ENCODE results near the gene NDUFA13.

NDUFA13 gene

DNA sequence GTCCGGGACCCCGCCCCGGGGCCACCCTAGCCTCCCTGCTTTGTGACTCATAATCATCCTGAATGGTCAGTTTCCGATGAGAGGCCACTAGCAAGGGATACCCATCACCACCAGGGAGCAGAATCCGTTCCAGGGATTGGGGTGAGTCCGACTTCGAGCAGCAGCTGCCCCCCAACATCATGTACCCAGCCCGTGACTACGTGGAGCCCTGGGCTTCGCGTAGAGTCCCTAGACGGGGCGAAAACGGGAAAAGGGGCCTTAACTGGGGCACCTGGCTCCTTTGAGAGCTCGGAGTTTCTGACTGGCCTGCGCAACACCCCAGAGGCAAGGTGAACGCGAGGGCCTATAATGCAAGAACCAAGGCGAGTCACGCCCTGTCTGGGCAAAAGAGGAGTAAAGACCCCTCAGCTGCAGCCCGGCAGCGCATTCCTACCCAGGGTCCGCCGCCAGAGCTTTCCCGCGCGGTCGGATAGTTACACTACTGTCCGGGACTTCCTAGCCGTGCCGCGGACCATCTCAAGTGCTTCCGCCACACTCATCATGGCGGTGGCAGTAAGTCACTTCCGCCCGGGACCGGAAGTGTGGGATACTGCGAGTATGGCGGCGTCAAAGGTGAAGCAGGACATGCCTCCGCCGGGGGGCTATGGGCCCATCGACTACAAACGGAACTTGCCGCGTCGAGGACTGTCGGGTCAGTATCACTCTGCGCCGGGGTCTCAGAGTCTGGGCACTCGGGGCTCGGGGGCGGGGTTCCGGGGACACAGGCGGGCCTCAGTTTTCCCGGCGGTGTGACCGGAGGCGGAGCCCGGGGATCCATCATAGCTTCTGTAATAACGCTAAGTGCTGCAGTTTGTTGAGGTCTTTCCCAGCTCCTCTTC lies at the start of gene NDUFA13:
TSS of gene NDUFA13 (plus strand) at position 584 of the 878 bp plus-strand sequence. CDS start at position 598, 14 bp downstream.
- DNase-seq = peak; percentile 82 to 96 (median 91)

DNA sequence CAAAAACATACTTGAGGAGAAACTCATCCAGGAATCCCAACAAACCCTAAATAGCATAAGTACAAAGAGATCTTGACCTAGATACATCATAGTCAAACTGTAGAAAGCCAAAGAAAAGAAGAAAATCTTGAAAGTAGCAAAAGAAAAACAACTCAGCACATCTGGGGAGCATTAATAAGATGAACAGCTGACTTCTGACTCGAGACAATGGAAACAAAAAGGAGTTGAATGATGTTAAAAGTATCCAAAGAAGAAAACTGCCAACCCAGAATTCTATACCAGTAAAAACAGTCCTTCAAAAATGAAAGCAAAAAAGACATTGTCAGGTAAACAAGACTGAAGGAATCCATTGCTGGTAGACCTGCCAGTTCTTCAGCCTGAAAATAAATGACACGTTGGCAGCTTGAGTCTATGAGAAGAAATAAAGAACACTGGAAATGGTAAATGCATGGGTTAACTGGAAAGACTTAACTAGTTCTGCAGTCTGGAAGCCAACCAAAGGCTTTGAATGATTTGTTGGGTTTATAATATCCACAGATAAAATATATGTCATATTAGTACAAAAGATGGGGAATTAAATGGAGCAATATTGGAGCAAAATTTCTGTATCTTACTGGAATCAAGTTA lies 47.5 kb upstream of the NDUFA13 start:
- peak in 1 of 6 experiments; percentile 16 for DNase-seq

DNA sequence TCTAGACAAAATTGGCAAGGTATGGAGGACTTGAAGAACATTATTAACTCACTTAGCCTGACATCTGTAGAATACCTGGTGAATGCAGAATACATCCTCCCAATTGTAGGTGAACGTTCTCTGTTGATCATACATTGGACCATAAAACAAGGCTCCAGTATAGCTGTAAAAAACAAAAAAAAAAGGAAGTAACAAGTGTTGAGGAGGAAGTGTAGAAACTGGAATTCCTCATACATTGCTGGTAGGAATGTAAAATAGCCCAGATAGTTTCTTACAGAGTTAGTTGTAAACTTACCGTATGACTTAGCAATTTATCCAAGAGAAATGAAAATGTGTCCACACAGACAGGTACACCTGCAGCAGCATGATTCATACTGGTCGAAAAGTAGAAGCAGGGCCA lies 45.4 kb upstream of the NDUFA13 start:
- DNase-seq = no peak

DNA sequence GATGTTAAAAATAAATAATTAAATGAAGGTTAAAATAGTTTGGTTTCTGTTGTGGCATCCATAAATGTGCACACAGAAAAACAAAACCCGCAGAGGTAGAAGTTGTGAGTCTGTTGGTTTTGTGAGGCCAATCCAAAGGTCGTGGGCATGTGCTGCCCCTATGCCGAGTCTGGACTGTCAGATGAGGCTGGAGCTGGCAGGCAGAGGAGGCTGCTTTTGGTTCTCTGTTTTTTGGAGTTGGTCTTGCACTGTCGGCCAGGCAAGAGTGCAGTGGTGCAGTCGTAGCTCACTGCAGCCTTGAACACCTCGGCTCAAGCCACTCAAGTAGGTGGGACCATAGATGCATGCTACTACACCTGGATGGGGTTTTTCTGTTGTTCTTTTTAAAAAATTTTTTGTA lies 44.3 kb upstream of the NDUFA13 start:
- DNase-seq = no peak

DNA sequence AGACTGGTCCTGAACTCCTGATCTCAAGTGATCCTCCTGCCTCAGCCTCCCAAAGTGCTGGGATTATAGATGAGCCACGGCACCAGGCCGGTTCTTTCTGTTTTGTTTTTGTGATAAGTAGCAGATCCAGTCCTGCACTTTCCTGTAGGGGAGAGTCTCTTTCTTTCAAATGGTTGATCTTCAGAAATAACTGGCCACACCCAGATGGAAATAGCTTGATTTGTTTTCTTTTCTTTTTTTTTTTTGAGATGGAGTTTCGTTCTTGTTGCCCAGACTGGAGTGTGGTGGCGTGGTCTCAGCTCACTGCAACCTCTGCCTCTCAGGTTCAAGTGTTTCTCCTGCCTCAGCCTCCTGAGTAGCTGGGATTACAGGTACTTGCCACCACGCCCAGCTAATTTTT lies 43.9 kb upstream of the NDUFA13 start:
- DNase-seq = peak in 1 of 6 experiments; percentile 9

DNA sequence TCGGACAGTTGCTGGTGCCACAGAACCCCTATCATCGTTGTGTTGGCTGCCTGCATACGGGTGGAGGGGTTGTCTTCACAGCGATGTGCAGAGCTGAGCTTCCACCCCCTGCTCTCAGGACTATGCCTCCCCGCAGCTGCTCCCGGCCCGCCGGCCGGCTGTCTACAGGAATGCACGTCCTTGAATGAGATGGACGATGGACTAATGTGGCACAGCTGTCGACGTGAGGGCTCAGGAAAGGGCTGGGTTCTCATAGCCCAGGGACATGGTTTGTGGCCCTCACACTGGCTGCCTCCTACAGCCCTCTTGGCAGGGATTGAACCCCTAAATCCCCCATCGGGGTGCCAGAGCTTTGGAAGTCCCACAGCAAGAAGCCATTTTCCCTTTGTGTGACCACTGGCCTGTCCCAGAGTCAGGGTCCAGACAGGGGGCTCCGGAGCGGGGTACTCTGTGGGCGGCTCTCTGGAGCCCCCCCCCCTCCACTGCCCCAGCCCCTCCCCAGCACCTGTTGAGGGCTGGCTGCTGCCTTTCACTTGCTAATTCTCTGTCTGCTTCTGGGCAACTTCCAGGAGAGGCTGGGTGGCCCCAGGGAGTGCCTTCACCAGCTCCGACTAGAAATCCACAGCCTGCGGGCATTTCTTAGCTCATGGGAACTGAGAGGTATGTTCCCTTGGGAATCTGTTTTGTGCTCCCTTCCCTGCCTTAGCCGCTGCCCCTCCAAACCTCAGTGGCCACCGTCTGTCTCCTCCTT lies 40.8 kb upstream of the NDUFA13 start:
- DNase-seq = no peak

DNA sequence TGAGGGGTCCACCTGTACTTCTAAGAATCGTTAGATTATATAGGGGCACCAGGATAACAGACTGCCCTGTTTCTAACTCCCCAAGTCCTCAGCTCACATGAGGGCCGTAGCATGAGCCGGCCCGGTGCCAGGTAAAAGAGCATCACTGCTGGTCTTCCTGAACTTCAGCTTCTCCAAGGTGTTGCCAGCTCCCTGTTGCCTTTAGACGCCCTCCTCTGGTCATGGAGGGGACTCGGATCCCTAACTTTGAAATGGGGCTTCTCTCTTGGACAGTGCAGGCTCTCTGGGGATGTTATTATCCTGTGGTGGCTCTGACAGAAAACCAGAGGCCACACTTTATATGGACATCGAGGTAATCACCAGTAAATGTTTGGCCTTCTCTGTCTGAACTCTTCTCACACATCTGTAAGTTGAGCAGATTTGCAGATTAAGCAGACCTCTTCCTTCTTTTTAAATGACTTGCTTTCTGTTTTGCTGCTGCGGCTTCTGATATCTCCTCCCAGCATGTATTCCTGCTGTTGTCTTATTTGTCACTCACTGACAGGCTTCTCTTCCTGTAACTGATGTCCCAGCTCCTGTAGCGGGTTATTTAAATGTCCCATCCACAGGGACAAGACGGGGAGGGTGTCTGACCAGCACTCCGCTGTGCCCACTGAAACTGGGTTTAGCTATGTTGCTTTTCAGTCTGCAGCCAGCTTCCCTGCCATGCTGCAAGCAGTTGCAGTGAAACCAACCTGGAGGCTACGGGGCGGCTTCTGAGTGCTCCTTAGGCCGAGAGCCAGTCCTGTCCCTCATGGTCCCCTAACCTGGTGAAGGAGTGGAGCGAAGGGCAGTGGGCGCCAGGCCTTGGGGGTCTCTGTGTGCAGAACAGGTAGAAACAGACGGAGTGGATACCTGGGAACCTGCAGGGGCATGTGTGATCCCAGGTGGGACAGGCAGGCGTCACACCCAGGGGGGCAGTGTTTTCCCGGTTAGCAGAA lies 39.9 kb upstream of the NDUFA13 start:
- DNase-seq = no peak

DNA sequence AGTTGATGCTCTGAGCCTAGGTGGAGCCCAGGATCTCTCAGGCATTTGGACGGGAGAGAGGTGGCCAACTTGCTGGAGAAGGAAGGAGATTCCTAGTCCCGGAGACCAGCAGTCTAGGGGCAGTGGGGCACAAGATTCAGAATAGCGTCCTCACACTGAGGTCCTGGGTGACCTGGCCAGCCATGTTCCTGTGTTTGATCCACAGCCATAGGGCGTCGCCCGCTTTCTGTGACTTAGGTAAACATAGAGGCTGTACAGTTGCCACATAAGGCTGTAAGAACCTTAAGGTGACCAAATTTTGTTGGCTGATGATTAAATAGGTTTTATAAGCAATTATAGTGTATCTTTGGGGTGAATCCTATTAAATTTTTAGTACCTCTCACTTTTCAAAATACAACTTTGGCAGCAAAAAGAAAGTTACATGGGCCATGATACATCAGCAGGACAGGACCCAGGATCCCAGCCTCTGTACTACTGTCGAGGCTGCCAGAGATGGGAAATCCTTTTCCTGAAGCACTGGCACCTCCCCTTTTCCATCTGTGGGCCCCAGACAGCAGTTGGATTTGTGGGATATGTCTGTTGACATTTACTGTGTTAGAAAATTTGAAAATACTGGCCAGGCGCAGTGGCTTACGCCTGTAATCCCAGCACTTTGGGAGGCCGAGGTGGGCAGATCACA lies 38.2 kb upstream of the NDUFA13 start:
- no peak for DNase-seq

DNA sequence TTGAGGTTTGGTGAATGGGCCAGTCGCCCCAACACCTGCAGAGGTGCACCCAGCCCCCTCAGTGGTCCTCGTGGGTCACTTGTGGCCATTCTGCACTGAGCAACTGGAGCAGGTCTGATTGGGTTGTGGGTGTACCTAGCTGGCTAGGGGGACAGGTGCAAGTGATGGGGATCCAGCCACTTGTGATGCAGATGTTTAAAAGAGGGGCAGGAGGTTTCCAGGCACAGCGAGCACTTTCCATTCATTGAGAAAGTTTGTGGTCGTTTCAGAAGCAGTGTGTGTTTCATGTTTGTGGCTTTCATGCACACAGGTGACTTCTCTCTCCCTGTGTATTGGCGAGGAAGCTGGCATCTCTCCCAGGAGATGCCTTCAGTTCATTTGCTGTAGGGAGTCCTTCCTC lies 35.3 kb upstream of the NDUFA13 start:
- no peak for DNase-seq

DNA sequence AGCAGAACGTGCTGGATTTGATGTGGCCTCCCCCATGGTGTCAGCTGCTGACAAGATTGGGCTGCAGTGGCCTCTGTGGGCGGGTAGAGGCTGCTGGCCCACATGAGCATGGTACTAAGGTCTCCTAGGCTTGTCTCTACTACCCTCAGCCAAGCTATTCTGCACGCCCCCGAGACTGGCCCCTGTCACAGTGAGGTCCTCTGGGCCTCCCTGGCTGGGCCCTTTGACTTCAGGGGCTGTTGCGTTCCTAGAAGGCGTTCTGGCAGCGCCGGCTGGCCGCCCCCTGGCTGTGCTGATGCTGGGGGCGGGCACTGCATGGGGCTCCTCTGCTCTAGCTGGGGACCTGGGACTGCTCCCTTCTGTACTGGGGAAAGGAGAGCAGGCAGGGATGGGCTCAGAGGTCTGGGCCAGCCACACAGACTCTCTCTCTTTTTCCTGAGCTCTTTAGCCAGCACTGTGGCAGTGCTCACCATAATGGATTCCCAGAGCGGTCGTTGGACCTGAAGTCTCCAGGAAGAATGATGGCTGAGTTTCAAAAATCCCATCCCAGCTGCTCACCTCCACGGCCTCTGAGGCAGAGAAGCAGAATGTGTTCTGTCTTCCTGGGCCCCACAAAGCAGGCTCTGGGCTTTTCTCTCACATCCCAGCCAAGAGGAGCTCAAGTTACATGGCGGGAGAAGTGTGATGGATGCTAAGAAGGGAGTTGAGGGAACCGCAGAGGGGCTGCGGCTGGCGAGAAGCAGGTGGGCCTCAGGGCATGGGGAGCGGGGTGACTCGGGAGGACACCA lies 33.0 kb upstream of the NDUFA13 start:
- DNase-seq = no peak

DNA sequence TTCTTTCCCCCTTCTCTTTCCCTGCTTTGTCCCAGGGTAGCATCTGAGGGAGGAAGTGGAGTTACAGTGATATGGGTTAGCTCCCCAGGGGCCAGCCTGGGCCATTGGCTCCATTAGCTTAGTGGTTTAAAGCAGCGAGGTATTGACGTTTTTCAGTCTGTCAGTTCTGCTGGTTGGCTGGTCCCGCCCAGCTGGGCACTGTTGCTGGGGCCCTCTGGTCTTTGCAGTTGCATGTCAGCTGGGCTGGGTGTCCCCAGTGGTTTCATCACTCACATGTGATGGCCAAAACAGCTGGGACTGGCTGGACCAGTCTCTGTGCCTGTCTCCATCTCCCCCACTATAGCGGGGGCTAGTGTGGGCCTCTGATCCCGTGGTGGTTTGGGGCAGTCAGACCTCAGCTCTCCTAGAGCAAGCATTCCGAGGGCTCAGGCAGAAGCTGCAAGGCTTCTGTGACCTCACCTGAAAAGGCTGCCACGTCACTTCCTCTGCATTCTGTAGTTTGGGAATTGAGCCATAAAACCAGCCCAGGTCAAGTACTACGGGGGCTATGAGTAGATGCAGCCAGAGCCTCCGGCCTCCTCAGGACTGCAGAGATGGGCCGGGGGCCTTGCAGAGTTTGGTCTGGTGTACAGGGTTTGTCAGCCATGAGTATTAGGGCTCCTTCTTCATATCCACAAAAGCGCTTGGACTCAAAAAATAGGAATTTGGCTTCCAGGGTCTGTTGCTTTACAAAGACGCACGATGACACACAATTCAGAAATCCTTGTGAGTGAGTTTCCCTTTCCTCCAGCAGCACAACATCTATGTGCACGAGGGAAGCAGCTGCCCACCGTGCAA lies 30.6 kb upstream of the NDUFA13 start:
- no peak for DNase-seq

DNA sequence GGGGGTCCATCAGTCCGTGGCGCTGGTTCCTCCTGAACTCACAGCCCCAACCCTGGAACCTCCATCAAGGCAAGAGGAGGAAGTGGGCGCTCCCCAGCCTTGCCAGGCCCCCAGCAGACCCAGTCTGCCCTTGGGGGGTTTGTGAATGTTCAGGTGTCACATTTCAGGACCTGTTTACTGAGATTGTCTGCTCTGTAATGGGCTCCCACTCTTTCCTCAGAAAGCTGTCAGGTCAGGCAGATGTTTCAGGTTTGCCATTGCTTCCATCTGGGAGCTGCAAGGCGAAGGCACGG lies 30.1 kb upstream of the NDUFA13 start:
- DNase-seq = no peak

DNA sequence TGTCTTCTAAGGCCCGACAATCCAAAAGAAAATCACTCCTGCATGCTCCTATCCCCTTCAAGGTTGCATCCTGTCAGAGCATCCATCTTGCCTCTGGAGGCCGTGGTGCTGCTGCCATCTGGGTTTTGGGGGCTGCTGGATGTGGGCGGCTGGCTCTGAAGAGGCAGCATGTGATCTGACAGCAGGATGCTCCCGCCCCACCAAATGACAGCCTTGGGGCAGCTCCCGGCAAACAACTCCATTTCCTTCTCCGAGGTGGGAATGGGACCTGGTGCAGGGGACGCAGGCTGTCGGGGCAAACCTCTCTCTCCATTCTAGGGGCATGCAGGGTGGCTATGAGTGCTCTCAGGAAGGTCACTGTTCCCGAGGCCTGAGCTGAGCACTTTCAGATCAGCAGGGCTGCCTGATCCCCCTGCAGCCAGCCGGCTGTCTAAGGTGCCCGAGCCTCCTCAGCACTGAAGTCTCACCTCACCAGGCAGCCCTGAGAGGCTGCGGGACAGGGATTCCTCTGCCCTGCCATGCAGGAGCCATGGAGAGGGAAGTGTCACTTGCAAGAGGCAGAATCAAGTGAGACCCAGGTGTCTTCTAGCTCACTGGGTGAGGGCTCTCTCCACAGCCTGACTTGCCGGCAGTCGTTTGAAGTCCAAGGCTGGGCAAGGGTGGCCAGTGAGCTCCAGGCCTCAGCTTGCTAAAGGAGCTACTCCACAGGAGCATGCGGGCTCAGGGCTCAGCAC lies 29.5 kb upstream of the NDUFA13 start:
- DNase-seq = no peak

DNA sequence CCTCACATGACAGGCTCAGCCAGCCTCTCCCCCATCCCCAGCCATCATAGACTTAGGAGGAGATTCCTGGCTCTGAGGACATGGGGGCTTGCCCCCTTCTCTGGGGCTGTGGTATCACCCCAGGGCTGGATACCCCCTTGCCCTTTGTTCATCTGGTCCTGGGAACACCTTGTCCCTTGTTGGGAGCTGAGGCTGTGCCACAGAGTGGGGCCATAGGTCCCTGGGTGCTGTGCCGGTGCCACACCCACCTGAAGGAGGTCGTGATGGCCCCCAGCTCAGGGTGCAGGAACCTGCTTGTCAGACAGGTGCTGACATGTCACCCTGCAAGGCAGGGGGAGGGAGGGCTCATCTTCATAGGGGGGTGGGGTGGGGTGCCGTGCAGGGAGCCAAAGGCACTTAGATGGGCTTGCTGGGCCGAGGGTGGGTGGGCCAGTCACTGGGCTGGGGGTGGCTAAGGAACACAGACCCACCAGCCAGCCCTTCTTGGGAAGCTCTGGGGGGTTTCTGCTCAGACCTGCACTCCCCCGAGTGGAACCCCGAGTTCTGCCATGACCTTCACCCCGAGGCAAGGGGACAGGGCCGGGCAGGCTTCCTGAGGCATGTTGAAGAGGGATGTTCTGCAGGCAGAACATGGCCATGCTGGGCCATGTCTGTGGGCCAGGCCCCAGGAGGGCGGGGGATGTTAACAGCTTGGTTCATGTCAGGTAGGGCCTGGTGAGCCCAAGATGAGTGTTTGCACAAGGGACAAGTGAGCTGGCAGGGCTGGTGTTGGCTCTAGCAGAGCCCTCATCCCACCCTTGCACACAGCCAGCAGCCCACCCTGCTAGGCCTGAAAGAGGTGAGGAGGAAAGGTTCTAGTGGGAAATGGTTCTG lies 28.7 kb upstream of the NDUFA13 start:
- DNase-seq = no peak

DNA sequence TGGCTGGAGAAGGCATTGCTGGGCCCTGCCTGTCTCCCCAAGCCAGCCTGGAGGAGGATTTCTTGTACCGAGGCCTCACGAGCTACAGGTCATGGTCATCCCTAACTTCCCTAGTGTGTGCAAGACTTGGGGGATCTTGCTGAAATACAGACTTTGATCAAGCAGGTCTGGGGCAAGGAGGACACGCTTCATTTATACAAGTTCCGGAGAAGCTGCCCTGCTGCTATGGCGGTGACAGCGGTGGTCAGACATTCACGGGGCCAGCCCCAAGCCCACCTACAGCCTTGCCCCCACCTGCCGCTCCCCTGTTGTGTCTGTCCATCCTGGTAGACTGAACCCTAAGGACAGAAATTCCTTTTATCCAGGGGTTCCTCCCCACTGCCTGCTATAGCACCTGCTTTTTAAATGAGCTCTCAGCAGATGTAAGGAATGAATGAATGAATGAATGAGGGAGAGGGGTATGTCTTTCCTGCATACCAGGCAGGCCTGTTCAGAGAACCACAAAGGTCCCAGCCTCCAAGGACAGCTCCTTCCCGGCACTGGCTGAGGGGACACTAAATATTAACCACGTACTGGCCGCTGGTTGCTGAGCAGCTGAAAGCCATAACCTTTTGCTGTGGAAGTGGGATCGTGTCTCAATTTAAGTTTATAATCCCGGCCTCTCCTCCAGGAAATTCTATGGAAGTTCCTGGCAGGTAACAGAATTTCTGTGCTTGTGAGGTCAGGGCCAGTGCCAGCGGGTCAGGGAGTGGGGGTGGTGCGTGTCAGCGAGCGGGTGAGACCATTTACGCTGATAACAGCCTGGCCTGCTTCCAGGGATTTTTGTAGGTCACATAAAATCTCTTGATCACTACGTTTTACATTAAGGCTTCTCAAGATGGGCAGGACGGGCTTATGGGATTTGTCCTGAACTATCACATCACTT lies 27.8 kb upstream of the NDUFA13 start:
- DNase-seq = no peak

DNA sequence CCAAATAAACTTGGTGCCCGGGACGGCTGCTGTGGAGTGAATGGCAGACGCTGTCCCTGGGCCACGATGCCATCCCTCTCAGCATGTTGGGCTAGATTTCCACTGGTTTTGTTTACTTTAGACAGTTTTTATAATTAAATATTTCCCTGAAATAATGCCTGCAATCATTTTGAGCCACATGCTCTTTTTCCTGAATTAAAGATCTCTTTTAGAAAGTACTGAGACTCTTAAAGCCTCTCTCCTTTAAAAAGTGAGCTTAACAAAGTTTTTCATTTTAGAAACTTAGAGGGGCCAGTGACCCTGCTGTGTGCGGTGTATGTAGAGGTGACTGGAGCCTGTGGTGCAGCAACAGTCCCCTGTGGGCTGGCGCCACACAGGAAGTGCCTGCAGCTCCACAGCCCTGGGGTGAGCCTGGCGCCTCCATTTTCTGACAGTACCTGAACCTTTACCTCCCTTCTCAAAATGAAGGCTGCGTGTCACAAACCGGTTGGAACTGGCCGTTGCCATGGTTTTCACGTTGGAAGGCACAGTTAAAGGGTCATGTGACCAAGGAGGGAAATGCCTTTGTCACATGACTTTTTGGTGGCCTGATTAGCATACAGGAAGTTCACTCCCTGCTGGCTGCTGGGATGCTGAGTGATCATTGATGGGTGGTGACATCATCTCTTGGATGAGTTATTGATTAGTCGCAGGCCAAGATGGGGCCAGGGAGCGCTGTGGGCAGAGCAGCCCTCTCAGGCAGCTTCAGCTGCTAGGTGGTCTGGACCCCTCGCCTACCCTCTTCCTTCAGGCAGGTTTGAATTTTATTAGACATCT lies 26.9 kb upstream of the NDUFA13 start:
- DNase-seq = peak; percentile 85 to 96 (median 92)
